ENCODE results near the gene ZNHIT3. TPM values are rescaled to one million over a fixed set of nuclear protein-coding genes. Genes with fewer than 3 reads are reported as not detected.

ZNHIT3 gene
- total RNA-seq, 1 experiment from 2014 or later, result 61.0 TPM

DNA sequence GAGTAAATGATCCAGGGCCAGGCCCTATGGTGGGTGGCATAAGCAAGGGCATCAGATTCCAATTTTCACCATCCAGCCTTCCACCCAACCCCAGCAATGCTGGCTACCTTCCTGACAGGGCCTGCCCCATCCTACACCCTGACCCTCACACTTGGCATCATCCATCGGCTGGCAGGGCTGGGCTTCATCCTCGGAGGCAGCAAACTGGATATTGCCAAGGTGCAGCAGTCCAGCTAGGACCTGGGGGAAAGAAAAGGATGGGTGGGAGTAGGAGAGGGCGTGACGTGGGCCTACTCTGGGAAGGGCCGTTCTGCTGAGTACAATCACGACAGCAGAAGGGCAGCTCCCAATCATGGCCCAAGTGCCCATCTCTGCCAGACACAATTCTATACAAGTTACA is 24.7 kb downstream of the ZNHIT3 start:
- no peak for DNase-seq (ENCODE audit: low read depth)

DNA sequence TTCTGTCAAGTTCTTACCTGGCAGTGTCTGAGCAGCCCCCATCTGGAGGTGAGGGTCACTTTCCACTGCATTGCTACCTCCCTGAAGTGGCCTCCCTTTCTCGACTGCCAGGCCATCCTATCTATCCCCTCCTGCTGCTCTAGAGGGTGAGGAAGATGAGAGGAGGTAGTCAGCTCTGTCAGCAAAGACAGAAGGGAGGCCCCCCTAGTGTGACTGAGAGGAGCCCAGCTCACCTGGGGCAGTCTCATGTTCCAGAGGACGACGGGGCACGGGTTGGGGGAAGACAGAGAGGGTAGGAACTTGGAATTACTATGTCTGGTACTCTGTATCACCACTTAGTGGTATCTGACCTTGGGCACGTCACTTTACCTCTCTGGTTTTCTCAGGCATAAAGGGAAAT is 26.2 kb downstream of the ZNHIT3 start:
- no peak for DNase-seq (ENCODE audit: low read depth)

DNA sequence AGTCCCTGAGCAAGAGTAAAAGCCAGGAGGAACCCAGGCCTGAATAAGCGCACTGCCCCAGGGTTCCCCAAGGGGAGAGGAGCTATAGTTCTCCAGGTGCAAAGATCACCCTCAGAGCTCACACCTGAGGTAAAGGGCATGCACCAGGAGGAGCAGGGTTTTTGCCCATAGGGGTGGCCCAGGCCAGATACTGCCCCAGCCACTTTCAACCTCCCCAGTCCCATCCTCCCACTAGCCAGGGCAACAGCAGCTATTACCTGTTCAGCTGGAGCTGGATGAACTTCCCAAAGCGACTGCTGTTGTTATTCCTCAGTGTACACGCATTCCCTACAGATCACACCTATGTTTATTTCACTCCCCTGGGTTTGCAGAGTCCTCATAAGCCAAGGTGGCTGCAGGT is 28.4 kb downstream of the ZNHIT3 start:
- no peak for DNase-seq (ENCODE audit: low read depth)

- DNase-seq (ENCODE audit: low read depth), result no peak
Measured at GRCh38 chr17:36515837-36516236, 29.4 kb downstream of the ZNHIT3 start.

DNA sequence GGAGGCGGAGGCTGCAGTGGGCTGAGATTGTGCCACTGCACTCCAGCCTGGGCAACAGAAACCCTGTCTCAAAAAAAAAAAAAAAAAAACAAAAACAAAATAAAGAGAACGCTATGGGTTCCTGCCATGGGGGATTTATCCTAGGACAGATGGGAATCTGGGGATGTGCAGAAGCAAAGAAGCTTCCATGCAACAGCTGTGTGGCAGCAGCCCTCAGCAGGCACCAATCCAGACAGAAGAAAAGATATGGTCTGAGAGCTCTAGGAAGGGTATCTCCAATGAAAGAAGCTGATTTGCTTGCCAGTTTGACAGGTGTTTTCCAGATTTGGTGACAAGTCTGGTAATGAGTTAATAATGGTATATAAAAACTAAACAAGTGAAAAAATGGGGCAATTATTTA is 36.6 kb downstream of the ZNHIT3 start:
- DNase-seq (ENCODE audit: low read depth), result no peak

GRCh38 chr17:36524428-36524876 is 38.0 kb downstream of the ZNHIT3 start:
- no peak for DNase-seq (ENCODE audit: low read depth)

DNA sequence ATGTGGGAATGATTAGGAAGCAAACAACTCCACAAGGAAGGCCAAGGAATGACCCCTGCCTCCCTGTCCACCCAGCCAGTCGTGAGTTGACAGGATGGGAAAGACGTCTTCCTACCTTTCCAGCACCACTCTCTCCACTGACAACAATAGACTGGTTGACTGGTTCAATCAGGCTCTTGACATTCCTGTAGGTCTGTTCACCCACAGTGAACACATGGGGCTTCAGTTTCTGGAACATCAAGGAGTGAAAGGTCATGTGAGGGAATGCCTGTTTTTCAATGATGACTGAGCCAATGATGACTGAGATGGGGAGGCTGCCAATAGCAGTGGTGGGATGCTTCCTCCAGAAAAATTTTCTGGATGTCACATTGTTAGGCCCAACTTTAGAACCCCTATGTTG is 38.6 kb downstream of the ZNHIT3 start:
- DNase-seq (ENCODE audit: low read depth), result no peak

DNA sequence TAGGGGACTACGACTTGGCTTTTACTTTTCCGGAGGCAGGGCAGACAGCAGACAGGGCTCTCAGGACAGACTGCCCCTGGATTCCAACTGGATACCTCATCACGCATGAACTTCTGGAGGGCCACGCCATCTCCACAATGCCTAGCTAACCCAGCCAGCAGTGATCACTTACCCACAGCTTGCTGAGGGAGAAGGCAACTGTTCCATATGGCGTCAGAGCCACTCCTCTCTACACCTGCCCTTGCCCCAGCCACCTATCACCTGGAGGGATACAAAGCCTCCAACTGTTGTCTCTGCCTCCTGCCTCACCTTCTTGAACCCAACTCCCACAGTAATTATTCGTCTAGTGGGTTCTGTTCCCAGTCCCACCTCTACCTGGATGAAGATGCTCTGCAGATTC is 39.4 kb downstream of the ZNHIT3 start:
- DNase-seq (ENCODE audit: low read depth), result no peak

GRCh38 chr17:36527621-36528250 is 41.3 kb downstream of the ZNHIT3 start:
- no peak for DNase-seq (ENCODE audit: low read depth)

- DNase-seq (ENCODE audit: low read depth), result peak; percentile 59
Measured at GRCh38 chr17:36529121-36529520, 42.6 kb downstream of the ZNHIT3 start.

GRCh38 chr17:36532435-36532975 is 46.0 kb downstream of the ZNHIT3 start:
- DNase-seq (ENCODE audit: low read depth), result no peak

- DNase-seq (ENCODE audit: low read depth), result peak; percentile 72
Measured at GRCh38 chr17:36533935-36534839, 47.7 kb downstream of the ZNHIT3 start.

- DNase-seq (ENCODE audit: low read depth), result peak; percentile 92
Measured at GRCh38 chr17:36534840-36535668, 48.6 kb downstream of the ZNHIT3 start, which contains the start of the genes MYO19 and PIGW. Gene MYO19 (minus strand): TSS chr17:36534868. CDS start chr17:36532538, 2,330 bp downstream. Gene PIGW (plus strand): TSS chr17:36534987. CDS start chr17:36537102, 2,115 bp downstream.

DNA sequence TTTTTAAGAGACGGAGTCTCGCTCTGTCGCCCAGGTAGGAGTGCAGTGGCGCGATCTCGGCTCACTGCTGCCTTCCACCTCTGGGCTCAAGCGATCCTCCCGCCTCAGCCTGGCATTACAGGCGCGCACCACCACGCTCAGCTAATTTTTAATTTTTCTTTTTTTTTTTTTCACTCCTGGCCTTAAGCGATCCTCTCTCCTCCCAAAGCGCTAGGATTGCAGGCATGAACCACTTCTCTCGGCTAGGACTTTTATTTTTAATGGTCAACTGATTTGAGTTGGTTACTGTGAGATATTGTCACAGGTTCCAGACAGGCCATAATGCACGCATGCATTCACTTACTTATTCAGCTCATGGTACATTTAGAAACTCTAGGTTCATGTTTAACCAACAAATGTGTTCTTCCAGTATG is 49.2 kb downstream of the ZNHIT3 start:
- DNase-seq (ENCODE audit: low read depth), result no peak

DNA sequence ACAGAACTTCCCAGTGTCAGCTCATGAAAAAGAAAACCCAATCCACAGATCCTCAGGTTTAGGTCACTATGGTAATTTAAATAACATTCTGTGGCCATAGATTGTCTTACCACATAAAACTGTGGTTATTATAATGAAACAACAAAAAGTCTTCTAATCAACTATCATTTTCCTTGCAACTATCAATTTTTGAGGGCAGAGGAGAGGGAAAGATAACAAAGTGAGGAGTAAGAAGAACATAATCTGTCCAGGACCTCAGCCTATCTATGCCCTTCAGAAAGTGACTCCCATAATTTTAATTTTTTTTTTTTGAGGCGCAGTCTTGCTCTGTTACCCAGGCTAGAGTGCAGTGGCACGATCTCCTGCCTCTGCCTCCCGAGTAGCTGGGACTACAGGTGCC is 54.2 kb downstream of the ZNHIT3 start:
- DNase-seq (ENCODE audit: low read depth), result no peak

GRCh38 chr17:36542755-36543154 is 56.3 kb downstream of the ZNHIT3 start:
- no peak for DNase-seq (ENCODE audit: low read depth)

DNA sequence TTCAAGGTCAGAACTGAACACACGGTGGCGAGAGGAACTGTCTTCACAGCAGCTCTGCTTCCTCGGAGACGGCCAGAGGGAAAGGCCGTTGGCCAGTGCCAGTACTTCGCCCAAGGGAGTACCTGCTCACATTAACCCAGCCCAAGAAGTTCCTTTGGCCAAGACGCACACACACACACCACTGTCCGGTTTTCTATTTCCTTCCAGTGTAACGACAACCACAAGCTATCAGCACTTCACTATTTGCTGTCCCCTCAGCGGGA is 57.5 kb downstream of the ZNHIT3 start:
- DNase-seq (ENCODE audit: low read depth), result peak; percentile 26

DNA sequence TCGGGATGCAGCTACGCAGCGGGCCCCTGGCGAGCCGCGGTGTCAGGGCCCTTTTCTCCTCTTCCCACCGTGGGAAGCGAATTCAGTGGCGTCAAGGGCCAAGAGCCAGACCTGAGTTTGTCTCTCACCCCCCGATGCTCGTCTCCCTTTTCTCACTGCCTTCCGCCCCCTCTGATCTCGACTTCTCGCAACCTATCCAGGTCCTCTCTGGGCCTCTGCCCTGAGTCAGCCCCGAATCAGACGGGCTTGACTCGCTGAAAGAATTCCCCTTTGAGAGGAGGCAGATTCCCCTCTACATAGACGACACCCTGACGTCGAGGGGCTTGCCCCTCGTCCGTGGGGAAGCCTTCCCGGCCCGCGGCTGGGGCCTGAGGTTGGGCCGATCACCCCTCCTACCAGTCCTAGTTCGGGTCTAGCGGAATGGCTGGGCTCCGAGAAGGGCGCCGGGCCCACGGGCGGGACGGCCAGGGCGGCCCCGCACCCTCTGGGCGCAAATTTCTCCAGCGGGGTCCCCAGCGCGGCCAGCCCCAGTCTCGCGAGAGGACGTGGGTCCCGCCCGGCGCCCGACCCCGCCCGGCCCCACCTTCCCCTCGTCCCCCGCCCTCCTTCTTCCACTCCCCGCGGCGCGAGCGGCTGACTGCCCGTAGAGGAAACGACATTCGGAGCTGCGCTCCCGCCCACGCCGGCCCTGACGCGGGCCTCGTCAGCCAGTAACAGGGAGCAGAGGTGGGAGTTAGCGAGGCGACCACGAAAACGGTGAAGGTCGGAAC is 58.0 kb downstream of the ZNHIT3 start, which contains the start of gene GGNBP2:
TSS of gene GGNBP2 (plus strand) at position 613 of the 770 bp plus-strand sequence. CDS start 806 bp downstream, outside the sequence.
- peak; percentile 95 for DNase-seq (ENCODE audit: low read depth)

- DNase-seq (ENCODE audit: low read depth), result no peak
Measured at GRCh38 chr17:36545077-36545464, 58.6 kb downstream of the ZNHIT3 start.

All from Daoy (cell line).